Hematopoietic multipotent progenitor cell treated with erythropoietin and hydrocortisone succinate and interleukin-3 and kit ligand, for 17 days (in vitro differentiated cells): ENCODE results near the gene SEC16B.

ENCODE experiments used
- DNase-seq: peaks from one replicate; pipeline ENCODE4 v3.0.0-alpha.2; 2015; ENCODE audit warnings: low spot score

Gene SEC16B

DNA sequence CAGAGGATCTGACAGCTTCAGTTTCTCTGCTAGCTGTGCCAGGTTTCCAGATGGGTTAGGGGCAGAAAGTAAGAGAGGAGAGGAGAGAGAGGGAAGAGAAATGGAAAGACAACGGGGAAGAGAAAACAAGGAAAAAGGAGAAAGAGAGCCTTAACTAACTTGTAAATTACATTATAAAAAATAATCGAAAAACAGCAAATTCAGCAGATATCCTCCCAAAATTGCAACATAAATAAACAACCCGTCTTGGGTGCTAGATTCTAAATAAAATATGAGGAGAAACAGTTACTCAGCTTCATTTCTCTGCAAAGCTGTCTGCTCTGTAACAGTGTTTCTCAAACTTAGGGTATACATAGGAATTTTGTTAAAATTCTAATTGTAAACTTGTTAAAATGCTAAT lies 29.2 kb downstream of the SEC16B start:
- no peak for DNase-seq

DNA sequence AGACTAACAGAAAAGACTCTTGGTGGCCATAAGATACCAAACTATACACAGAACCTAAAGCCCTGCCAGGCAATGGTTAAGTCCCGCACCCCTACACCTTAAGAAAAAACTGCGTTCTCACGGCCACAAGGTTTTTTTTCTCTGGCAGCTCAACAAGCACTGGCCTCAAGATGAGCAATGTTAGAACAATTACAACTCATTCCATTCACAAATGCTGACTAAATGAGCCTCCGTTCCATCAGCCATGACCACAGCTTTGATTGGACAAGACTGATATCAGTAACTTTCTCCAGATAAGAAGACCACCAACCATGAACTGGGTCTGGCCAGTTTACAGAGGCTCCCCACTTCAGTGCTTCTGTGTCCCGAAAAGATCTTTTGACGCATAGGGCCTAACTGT lies 31.9 kb downstream of the SEC16B start:
- no peak for DNase-seq

DNA sequence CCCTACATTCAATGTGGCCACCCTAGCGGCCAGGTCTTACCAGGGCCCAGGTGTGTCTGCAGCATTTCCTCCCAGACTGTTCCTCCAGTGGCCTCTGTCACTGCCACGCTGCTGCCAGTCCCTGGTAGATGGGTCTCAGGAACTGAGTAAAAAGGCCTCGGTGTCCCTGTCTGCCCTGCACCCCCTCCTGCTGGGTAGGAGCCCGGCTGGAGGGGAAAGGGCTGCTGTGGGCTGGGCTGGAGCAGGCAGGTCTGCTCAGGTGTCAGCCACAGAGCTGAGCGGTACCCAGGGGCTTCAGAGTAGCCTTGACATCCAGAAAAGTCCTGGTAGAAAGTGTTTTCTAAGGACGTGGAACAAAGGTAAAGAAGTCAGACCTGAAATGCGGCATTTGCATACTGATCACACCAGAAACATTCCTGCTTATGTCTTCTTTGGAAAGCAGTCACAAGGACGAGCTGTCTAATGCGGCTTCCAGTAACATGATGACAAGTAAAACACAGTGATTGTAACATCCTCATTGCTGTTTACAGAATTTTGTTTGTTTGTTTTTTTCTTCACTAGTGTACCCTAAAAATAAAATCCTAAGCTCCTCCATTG lies 32.6 kb downstream of the SEC16B start:
- DNase-seq = no peak

DNA sequence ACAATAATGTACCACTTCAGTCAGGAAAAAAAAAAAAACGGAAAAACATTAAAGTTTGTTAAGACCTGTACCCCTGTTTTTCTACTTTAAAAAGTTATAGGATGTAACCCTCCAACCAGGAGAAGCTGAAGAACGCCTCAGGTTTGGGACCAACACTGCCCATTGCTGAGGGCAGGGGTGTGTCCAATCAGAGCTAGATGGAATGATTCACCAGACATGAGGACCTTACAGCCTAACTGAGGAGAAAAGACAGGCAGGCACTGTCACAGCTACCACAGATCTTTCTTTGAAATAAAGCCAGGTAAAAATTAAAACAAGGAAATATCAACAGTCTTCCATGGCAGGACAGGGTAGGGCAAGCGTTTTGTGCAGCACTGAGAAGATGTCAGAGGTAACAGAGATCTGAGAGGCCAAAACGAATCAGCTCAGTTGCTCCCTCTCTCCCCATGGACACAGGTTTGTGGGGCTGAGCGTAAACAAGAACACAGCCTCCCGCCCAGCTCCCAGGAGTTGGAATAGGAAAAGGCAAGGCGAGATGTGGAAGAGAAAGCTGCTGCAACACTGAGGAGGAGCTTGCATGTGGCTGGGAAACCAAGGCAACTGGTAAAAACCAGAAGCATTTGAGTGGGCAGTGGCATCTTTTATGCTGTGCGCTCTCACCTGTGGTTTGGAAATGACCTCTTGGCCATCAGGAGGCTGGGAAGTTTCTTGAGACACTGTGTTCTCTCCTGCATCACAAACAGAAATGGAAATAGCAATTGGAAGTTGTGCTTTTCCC lies 34.0 kb downstream of the SEC16B start:
- no peak for DNase-seq

DNA sequence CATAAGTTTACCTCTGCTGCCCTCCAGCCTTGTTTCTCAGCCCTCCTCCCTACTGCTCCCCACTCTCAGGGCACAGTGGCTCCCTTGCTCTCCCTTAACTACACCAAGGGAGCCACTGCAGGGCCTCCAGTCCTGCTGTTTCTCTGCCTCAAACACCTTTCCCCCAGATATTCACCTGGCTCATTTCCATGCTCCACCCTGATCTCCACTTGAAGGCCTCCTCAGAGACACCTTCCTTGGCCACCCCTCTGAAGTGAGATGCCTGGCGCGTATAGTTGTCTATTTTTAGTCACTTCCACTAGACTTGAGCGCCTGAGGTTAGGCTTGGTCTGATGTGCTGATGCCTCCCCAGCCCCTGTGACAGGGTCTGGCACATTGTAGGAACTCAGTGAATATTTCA lies 34.9 kb downstream of the SEC16B start:
- no peak for DNase-seq

DNA sequence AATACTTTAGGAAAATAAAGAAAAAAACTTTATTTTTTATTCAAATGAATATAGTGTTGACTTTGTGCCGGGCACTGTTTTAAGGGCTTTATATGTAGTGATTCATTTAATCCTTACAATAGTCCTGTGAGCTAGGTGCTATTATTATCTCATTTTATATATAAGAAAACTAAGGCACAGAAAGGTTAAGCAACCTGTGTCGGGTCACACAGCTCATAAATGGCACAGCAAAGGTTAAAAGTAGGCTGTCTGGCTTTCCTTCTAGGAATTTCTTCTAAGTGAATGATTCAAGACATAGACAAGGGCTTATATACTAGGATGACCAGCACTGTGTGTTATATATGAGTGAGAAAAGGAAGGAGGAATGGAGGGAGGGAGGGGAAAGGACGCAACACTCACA lies 35.4 kb downstream of the SEC16B start:
- no peak for DNase-seq

DNA sequence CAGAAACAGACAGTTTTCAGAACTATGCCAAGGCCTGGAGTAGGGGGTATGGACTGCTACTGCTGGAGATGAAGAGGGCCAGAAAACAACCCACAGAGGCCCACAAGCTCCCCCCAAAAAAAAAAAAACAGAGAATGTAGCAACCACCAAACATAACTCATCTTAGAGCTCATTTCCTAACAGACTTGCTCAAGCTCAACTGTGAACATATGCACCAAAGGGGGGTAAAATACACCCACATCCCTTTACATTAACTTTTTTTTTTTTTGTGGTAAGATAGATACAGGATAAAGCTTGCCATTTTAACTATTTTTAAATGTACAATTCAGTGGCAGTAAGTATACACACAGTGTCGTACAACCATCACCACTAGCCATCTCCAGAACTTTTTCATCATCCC lies 36.0 kb downstream of the SEC16B start:
- no peak for DNase-seq

DNA sequence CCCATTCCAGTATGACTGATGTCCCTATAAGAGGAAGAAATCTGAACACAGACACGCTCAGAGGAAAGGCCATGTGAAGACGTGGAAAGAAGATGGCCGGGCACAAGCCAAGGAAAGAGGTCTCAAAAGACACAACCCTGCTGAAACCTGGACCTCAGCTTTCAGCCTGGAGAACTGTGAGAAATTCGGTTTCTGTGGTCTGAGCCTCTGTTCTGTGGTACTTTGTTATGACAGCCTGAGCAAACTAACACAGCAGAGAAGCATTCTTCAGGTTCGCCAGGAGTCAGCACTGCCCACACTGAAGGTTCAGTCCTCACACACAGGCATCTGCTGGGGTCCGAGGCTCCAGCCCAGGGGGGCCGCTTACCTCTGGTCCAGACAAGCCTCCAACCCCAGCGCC lies 37.7 kb downstream of the SEC16B start:
- DNase-seq = no peak

DNA sequence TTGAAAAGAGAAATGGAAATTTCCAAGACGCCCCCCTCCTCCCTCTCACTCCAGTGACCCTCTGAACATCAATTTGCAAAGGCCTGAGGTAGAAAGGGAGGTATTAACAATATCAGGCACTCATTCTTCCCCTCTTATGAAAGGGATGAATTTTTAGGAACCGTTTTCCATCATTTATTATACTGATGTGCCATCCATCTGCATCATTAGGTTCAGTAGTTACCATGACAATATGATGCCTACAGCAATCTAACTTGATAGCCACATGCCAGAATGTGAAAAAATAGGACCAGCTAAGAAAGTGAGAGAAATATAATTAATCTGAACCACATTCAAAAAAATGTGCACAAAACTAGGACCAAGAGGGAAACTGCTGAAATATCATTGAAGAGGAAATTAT lies 40.9 kb downstream of the SEC16B start:
- DNase-seq = no peak

DNA sequence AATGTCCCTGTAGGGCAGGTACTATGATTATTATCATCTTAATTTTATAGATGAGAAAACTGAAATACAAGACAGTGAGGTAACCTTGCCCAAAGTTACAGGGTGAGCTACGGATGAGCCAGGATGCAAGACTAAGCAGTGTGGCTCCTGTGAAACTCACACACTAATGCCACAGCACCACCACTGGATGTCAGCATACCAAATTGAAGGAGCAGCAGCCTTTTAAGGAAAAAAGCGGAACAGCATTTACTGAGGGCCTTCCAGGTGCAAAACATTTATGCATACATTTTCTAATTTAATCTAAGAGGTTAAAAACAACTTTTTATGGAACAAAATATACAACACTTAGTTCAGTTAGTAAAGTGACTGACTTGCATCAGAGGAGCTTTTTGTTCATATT lies 41.7 kb downstream of the SEC16B start:
- no peak for DNase-seq

DNA sequence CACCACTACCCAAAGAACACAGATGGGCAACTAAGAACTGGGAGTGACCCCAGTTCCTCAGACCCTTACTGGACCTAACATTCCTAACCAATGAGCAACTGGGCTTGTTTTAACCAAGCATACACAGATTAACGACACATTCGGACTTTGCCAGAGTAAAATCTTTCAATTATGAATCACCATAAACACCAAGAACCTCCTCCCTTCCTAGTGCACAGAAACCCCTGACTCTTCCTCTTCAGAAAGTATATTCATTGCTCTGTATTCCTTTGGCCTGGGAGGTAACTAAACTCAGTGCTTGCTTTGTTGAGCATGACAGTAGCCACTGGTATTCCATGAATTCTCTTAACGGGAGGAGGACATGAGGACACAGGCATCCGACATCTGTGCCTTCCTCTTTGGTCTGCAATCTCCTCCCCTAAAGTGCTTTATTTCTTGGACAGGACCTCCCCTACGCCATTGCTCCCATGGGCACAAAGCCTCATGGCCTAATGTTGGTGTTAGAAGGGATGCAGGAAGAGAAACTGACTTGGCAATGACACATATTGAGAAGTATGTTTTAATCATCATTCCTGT lies 42.7 kb downstream of the SEC16B start:
- no peak for DNase-seq

DNA sequence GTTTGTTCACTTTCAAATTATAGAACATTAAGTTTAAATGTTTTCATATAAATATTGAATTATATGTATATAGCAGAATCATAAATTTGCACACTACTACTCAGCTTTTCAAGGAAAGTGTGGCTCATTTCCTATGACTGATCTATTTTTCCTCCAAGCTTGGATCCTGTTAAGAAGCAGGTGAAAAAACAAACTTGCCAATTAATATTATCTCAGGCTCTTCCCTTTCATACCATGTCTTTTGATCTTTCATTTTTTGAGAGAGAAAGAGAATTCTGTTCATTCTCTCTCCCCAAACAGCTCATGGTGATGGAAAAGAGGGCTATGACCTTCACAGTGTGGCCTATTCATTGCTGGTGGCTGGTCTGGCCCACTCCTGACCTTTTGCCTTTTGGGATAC lies 43.7 kb downstream of the SEC16B start:
- DNase-seq = no peak

DNA sequence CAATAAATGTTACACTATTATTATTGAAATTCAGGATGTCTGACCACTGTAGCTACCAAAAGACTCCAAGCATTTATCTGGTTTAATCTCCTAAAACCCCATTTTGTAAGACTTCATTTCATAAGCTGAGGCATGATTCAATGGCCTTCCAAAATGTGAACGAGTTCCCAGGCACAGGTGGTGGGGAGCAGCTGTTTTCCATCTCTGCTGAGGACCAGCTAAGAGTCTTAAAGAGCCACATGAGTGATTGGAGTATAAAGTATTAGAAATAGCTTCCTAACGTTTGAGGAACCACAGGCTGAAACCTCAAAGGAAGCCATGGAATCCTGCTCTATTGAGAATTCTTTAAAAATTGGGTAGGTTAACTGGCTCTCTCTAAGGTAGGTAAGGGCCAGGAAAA lies 44.9 kb downstream of the SEC16B start:
- DNase-seq = no peak

DNA sequence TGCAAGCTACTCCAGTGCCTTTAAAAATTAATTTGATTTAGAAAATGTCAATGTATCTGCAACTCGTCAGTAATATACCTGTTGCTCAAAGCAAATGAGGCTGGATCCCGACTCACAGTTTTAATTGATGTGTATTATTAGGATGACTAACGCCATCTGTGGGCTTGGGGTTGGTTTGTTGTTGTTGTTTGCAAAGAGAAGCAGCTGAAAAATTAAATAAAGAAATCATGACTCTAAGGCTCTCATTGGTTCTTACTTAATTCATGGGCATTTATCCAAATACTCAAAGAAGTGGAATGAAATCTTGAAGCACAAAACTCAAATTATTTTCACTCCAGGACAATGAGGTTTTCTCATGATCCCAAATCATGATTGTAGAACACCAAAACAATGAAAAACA lies 46.4 kb downstream of the SEC16B start:
- no peak for DNase-seq

DNA sequence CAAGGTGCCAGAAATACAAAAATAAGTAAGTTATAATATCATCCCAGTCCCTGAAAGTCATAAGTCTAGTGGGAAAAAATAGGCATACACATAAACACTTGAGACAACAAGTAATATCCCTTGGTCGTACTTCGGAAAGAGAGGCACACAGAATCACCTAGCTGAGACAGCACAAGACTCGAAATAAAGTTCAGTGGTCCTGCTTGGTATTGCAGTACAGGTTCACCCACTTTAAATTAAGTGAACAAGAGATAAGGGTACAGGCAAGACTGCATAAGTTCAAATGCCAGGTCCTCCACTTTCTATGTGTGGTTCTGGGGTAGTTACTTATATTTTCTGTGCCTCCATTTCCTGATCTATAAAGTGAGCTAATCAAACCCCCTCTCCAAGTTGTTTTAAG lies 47.6 kb downstream of the SEC16B start:
- DNase-seq = no peak

DNA sequence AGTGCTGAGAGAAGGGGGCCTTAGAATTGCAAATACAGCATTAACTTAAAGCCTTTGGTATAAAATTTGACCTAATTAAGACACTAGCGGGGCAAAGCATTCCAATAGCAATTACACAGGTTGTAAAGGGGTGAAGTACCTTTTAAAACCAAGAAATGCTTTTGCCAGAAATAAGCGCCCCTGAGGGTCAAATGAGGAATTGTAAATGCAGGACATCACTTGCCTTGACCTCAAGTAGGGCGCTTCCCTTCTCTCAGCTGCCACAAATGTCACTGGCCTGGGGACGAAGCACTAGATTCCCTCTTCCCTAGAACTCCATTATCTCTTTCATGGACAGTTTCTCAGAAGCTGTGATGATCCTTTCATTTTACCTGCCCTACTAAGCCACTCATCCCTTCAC lies 48.3 kb downstream of the SEC16B start:
- no peak for DNase-seq

DNA sequence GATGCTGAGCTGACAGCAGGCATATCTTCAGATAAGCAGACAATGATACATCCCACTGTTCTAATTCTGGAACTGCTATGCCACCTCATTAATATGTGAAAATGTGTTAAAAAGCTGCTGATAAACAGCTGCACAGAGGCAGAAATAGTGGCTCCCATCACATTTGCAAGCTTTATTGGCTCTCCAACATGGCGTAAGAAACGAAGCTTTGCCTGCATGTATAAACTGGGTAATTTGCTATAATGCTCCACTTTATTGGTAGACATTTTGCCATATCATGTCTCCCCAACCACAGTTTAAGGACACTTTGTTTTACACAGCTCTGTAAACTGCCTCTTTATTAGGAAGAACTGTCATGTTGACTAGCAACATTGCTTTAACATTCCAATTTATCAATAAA lies 49.8 kb downstream of the SEC16B start:
- no peak for DNase-seq

DNA sequence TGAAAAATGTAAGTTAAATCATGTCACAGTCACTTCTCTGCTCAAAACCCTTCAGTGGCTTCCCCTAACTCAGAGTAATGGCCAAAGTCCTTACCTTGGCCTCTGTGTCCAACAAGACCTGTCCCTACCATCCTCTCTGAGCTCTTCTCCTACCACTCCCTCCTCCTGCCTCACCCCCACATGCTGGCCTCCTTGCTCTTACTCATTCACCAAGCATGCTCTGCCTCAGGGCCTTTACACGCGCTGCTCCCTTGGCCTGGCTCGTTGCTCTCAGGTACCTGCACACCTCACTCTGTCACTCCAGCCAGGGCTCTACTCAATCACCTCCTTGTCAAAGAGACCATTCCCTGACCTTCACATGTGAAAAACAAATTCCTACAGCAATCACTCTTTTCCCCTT lies 54.2 kb downstream of the SEC16B start:
- no peak for DNase-seq

DNA sequence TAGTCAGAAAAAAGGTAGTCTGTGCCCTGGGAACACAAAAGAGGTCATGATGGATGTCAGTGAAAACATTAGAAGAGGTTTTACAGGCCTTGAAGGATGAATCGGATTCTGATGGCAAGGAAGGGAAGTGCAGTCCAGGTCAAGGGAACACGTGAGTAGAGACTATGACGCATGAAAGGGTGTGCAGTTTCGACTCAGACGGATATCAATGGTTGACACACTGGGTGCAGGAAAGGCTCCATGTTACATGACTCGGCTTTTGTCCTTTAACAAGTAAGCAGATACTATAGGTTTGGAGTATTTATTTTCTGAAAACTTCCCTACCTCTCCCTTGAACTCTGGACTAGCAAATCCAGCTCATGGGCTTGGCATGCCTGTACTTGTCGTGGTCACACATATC lies 55.3 kb downstream of the SEC16B start:
- DNase-seq = no peak

DNA sequence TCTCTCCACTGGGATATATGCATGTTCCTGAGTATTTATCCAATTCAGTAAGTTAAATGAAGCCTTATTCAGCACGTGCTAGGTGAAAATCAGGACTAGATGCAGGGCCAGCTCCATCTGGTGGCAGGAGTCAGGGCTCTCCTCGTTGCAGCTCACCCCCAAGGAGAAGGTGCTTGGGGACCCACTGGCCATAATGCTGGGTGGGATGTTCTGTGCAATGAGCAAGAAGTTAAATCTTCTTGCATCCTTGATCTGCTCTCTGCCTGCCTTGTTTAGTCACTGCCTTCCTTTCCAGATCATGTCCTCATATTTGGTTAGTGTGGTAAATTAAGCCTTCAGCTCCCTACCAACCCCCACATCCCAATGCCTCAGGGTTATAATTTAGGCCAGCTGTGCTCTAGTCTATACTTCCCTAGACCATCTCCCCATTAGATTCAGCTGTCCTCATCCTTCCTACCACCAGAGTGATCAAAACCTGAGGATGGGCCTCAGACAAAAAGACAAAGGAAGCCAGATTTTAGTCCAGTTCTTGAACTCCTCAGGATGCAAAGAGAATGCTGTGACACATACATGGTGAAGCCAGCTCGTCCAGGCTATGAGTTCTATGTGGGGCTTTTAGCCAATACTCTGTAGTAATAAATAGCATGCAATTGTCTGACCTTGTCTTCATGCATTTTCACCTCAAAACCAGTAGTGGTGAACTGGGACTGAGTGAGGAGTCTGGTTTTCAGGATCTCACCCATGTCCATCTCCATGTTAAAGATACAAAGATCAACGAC lies 55.9 kb downstream of the SEC16B start:
- DNase-seq = no peak

DNA sequence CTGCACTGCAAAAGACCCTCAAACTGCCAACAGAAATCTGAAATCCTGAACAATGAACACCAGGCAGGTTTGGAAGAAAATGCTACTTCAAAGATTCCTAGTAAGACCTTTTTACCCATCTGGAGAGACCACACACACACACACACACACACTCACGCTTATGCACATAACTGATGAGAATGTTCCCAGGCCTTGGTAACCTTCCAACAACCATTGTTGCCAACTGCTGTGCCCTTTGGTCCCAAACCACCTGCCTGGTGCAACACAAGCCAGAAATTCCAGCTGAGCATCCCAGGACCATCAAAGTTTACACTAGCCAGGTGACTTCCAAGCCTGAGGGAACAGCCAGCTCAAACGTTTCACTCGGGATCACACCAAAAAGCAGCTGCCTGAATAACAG lies 56.9 kb downstream of the SEC16B start:
- DNase-seq = no peak

DNA sequence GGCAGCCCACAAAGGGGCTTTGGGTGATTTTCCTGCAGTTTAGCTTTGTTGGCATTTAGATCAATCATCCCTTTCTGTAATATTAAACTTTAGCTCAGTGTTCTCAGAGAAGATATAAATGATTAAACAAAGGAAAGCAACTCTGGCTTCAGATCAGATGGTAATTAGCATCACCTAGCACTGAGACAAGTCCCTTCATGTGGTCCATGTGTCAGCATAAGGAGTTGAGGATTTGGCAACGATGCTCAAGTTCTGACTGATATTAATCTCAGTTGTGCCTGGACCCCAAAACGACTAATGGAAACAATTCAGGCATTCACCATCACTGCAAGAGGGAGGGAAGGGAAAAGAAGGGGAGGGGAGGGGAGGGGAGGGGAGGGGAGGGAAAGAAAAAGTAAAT lies 60.4 kb downstream of the SEC16B start:
- no peak for DNase-seq

DNA sequence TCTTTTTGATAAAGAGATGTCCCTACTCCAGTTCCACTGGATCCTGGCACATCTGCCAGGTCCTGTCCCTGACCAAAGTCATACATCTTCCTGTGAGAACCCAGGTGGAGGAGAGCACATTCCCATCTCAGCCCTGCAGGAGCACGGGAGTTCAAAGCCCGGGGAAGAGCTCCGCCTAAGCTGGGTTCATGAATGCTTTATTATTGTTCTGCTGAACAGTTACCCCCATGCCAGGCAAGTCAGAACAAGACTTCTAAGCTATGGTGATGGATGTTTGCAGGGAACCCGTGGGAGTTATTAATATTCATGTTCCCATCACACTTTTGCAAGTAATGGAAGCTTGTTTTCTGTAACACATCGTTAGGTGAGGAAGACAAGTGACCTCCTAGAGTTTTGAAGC lies 62.9 kb downstream of the SEC16B start:
- no peak for DNase-seq
